Activated CD8-positive, alpha-beta T cell treated with anti-CD3 and anti-CD28 coated beads for 36 hours (primary cell): ENCODE results near the gene MRTFA. TPM values are rescaled to one million over a fixed set of nuclear protein-coding genes. Genes with fewer than 3 reads are reported as not detected.

Experiments
- ATAC-seq: fragments of 200-7000 bp; cut with Tn5 transposase; one replicate; pipeline ENCODE4 v1.10.0; 2021; ENCODE audit warnings: mild to moderate bottlenecking, moderate library complexity
- CTCF ChIA-PET: fragments of 350-600 bp; sonication (Branson Sonifier 250); formaldehyde crosslinking; loops from one replicate; lab custom pipeline; 2021; ENCODE audit warnings: antibody characterized with exemption; lab: Charles Lee
- POLR2A ChIA-PET: fragments of 350-600 bp; sonication (Branson Sonifier 250); formaldehyde crosslinking; loops from one replicate; lab custom pipeline; 2021; ENCODE audit warnings: antibody characterized with exemption; lab: Charles Lee
- DNase-seq: peaks from one replicate; pipeline ENCODE4 v3.0.0-alpha.2; 2020
- H3K27ac Mint-ChIP-seq: one replicate; pipeline ENCODE4 v1.8.0; 2021; ENCODE audit warnings: mild to moderate bottlenecking, mixed read lengths
- H3K27me3 Mint-ChIP-seq: one replicate; pipeline ENCODE4 v1.8.0; 2021; ENCODE audit warnings: mixed read lengths
- H3K36me3 Mint-ChIP-seq: one replicate; pipeline ENCODE4 v1.8.0; 2021; ENCODE audit warnings: low read depth, mixed read lengths
- H3K4me1 Mint-ChIP-seq: one replicate; pipeline ENCODE4 v1.8.0; 2021; ENCODE audit warnings: low read depth, mixed read lengths
- H3K4me3 Mint-ChIP-seq: one replicate; pipeline ENCODE4 v1.8.0; 2021; ENCODE audit warnings: mild to moderate bottlenecking, moderate library complexity, mixed read lengths
- H3K9me3 Mint-ChIP-seq: one replicate; pipeline ENCODE4 v1.8.0; 2021; ENCODE audit warnings: mixed read lengths
- CTCF ChIP-seq: fragments of 200-600 bp; IDR thresholded peaks from one replicate; pipeline ENCODE4 v1.8.0; 2022; ENCODE audit warnings: antibody characterized with exemption, mild to moderate bottlenecking
- intact Hi-C: fragments of 100-400 bp; cut with micrococcal nuclease; formaldehyde crosslinking; loops from one replicate; pipeline ENCODE4 v1.10.0; 2022
- total RNA-seq, 2 experiments: library from RNA; stranded (reverse); gene quantifications; one replicate each; pipeline ENCODE4 v1.2.3, GENCODE V29; 2021

Gene MRTFA
- total RNA-seq, 2 experiments from 2014 or later, result 37.4 to 40.0 TPM

DNA sequence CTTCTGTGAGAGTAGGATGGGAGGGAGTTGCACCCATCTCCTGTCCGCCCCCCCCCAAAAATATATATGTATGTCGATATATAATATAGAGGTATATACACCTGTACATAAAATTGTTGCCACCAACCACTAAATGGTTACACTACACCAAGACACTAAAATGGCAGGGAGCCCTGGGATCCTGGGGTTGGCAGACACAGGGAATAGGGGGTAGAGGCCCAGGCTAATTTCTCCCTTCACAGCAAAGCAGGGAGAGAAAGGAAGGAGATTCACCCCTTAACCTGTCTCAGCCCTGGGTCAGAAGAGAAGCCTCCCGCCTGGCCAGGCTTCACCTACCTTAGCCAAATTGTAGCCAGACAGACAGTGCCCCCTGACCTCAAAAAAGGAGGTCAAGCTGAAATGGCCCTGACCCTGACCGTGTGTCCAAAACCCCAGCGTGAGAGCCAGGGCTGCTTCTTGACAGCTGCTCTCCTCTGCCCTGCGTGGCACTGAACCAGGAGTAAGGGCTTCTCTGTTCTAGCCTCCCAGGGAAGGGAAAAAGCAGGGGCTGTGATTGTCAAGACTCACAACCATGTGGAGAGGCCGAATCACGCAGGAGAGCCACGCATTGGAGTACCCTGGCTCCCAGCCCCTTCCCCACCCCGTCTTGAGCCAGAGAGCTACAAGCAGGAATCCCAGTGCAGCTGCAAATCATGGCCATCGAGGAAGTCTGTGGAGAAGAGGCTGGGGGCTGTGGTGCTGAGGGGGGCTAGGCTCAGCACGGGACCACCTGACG, 225.6 kb downstream of the MRTFA start:
- DNase-seq (no peak), ATAC-seq (no peak)
- Mint-ChIP-seq H3K4me1 (peaks cover 14% of the 10 kb centered on the region), H3K27ac (no peak overlapping the region), H3K9me3 (no peaks in the 10 kb centered on the region), H3K4me3 (no peak overlapping the region), H3K27me3 (no peaks in the 10 kb centered on the region), H3K36me3 (peaks cover 16% of the 10 kb centered on the region)
- intact Hi-C loops, result no loop called here
- ChIA-PET CTCF (no interaction called here), POLR2A (interaction anchor here (1.1 to 1.3 kb wide), 3 partner anchors 26 to 40 kb away, joined by 3 to 6 read pairs (median 3); partner anchors contain the start of gene SGSM3)
- no peak for TF ChIP-seq CTCF

DNA sequence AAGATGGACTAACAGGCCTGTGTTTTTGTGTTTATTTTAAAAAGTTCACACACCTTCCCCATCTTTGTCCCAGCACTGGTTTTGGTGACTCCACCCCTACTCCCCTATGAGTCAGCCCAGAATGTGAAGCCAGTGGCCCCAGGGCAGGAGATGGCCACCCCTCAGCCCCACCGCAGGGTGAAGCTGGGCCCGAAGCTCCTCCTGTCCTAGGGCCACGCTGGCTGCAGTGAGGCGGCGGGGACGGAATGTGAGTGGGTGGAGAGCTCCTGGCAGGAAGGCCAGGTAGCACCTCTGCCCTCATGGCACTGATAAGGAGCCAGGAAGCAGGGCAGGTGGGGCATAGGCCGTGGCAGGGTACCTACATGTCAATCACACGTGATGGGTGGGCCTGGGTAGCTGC, 226.2 kb downstream of the MRTFA start:
- Mint-ChIP-seq H3K4me3 (no peak overlapping the region), H3K27me3 (no peaks in the 10 kb centered on the region), H3K9me3 (no peaks in the 10 kb centered on the region), H3K4me1 (peaks cover 8% of the 10 kb centered on the region), H3K27ac (peak overlapping the region; percentile 30), H3K36me3 (peaks cover 10% of the 10 kb centered on the region)
- TF ChIP-seq CTCF, result no peak
- ChIA-PET CTCF (no interaction called here), POLR2A (interaction anchor here (1.1 to 1.3 kb wide), 3 partner anchors 26 to 40 kb away, joined by 3 to 6 read pairs (median 3); partner anchors contain the start of gene SGSM3)
- peak; percentile 29 for ATAC-seq
- DNase-seq, result no peak
- intact Hi-C loops, result no loop called here

DNA sequence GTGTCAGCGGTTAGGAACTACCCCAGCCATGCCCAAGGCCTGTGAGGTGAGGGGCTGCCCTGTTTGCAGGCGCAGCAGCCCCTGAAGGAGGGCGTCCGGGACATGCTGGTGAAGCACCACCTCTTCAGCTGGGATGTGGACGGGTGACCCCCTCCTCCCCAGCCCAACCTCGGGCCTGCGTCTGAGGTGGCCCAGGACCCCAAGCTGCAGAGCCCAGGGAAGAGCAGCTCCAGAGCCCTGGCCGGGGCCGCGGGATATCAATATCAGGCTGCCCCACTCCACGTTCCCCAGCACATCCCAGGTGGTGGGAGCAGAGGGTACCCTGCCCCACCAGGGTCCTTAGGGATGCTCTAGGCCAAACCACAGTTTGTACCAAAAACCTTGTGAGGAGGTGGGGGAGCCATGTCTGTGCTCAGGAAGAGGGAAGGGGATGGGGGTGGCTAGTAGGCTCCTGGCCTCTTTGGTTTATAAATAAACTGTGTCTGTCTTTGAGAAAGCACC, 226.9 kb downstream of the MRTFA start:
- DNase-seq (no peak), ATAC-seq (no peak)
- no peaks in the 10 kb centered on the region for H3K9me3 Mint-ChIP-seq
- peak overlapping the region; percentile 30 for H3K27ac Mint-ChIP-seq
- intact Hi-C loops, result no loop called here
- no peaks in the 10 kb centered on the region for H3K27me3 Mint-ChIP-seq
- peaks cover 6% of the 10 kb centered on the region for H3K36me3 Mint-ChIP-seq
- ChIA-PET POLR2A (interaction anchor here (0.7 to 1.3 kb wide), 6 partner anchors 11 to 96 kb away, joined by 3 to 6 read pairs (median 3); partner anchors contain the start of gene SGSM3), CTCF (no interaction called here)
- peaks cover 6% of the 10 kb centered on the region for H3K4me1 Mint-ChIP-seq
- no peak for TF ChIP-seq CTCF
- H3K4me3 Mint-ChIP-seq, result no peak overlapping the region

DNA sequence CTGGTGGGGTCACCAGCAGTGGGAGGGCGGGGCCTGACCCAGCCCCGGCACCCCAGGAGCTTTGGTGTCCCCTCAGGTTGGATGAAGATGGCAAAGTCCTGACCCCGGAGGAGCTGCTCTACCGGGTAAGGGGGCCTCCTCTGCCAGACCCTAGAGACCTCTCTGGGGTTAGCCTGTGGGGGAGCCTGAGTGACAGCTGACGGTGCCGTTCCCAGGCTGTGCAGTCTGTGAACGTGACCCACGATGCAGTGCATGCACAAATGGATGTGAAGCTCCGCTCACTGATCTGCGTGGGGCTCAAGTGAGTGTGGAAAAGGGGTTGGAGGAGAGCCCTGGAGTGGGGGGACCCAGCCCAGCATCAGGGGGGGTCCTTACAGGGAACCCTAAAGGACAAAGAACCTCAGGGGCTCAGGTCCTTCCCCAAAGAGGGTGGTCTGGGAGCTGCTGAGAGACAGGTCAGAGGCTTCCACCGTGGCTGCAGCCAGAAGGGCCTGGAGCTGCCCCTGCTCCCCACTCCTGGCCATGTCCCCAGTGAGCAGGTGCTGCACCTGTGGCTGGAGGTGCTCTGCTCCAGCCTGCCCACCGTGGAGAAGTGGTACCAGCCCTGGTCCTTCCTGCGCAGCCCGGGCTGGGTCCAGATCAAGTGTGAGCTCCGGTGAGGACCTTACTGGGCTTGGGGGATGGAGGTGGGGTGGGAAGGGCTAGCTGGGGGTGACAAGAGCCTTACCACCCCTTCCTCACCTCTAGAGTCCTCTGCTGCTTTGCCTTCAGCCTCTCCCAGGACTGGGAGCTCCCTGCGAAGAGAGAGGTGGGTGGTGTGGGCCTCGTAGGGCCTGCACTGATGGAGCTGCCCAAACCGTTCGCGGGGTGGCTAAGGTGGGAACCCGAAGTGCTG, 227.6 kb downstream of the MRTFA start:
- H3K27me3 Mint-ChIP-seq, result no peaks in the 10 kb centered on the region
- ChIA-PET POLR2A (interaction anchor here (0.5 to 1.3 kb wide), 6 partner anchors 10 to 1759 kb away, joined by 3 to 4 read pairs (median 3); no protein-coding TSS in a partner anchor), CTCF (no interaction called here)
- H3K27ac Mint-ChIP-seq, result no peak overlapping the region
- TF ChIP-seq CTCF, result no peak
- ATAC-seq (no peak), DNase-seq (no peak)
- intact Hi-C loops, result no loop called here
- no peaks in the 10 kb centered on the region for H3K9me3 Mint-ChIP-seq
- H3K36me3 Mint-ChIP-seq, result peaks cover 6% of the 10 kb centered on the region
- no peak overlapping the region for H3K4me3 Mint-ChIP-seq
- H3K4me1 Mint-ChIP-seq, result peaks cover 4% of the 10 kb centered on the region
